Smooth muscle cell of the coronary artery (primary cell): Measurements from ENCODE around the gene KRTAP5-6. TPM values are rescaled to one million over a fixed set of nuclear protein-coding genes. Genes with fewer than 3 reads are reported as not detected.

Experiments used
- total RNA-seq: library from RNA; depleted of rRNA; stranded (reverse); fragments of >200 nt; gene quantifications from 2 replicates; pipeline ENCODE4 v1.2.3, GENCODE V29; 2014; ENCODE audit warnings: low replicate concordance

The KRTAP5-6 gene
- not detected in 2 replicates for total RNA-seq

GRCh38 chr11:1696608-1697570, at the start of gene KRTAP5-6:
KRTAP5-6 (plus strand) TSS chr11:1697195; CDS start chr11:1697246, 51 bp downstream.

Other genes starting within 250 kb of the KRTAP5-6 start
- gene MOB2, start 210.4 kb upstream of the KRTAP5-6 start, total RNA-seq, result 26.3 and 55.0 TPM in 2 replicates
- 0.23 TPM in 1 of 2 replicates, not detected in the other for gene DUSP8, start 124.9 kb upstream of the KRTAP5-6 start, total RNA-seq
- gene KRTAP5-1, start 111.9 kb upstream of the KRTAP5-6 start, total RNA-seq, result not detected in 2 replicates
- gene KRTAP5-2, start 98.9 kb upstream of the KRTAP5-6 start, total RNA-seq, result not detected in 2 replicates
- gene KRTAP5-3, start 88.7 kb upstream of the KRTAP5-6 start, total RNA-seq, result not detected in 2 replicates
- not detected in 2 replicates for gene KRTAP5-4, start 75.1 kb upstream of the KRTAP5-6 start, total RNA-seq
- gene KRTAP5-5, start 67.4 kb upstream of the KRTAP5-6 start, total RNA-seq, result not detected in 2 replicates
- 0.82 and 2.5 TPM in 2 replicates for gene IFITM10, start 53.4 kb downstream of the KRTAP5-6 start, total RNA-seq
- 196 and 514 TPM in 2 replicates for gene CTSD, start 66.7 kb downstream of the KRTAP5-6 start, total RNA-seq
- 0.38 TPM in 1 of 2 replicates, not detected in the other for gene SYT8, start 137.8 kb downstream of the KRTAP5-6 start, total RNA-seq
- gene TNNI2, start 141.8 kb downstream of the KRTAP5-6 start, total RNA-seq, result not detected in 2 replicates
- 0.53 and 25.2 TPM in 2 replicates for gene LSP1, start 155.9 kb downstream of the KRTAP5-6 start, total RNA-seq
- gene PRR33, start 194.7 kb downstream of the KRTAP5-6 start, total RNA-seq, result not detected in 2 replicates
- 0.15 and 0.70 TPM in 2 replicates for gene TNNT3, start 222.5 kb downstream of the KRTAP5-6 start, total RNA-seq